ENCODE results near the gene PSMB7. TPM values are rescaled to one million over a fixed set of nuclear protein-coding genes. Genes with fewer than 3 reads are reported as not detected.

PSMB7 gene
- total RNA-seq, 4 donors from 2014 or later = 149 to 187 (median 165) TPM

- TF ChIP-seq POLR2A (IDR thresholded peaks at IDR 0.05) (no peak), CTCF (IDR thresholded peaks at IDR 0.05) (no peak)
- no peak overlapping the region for H3K4me3 ChIP-seq (ENCODE audit: low read depth, poor library complexity, severe bottlenecking)
- WGBS, 2 donors = 89 to 96% methylated on average over 3 of the region's 3 CpGs
- no peak for DNase-seq (ENCODE audit: low spot score in 2 of 2)
- intact Hi-C loops (cut with DNase I; ENCODE audit: low total_unique reads) = no loop called here
Observed at GRCh38 chr9:124386201-124386600, 29.0 kb downstream of the PSMB7 start.

- TF ChIP-seq CTCF (IDR thresholded peaks at IDR 0.05) (no peak), POLR2A (IDR thresholded peaks at IDR 0.05) (no peak)
- intact Hi-C loops (cut with DNase I; ENCODE audit: low total_unique reads) = no loop called here
- DNase-seq (ENCODE audit: low spot score in 2 of 2) = no peak
- WGBS, 2 donors = 80 to 90% methylated on average over 7 of the region's 7 CpGs
- no peak overlapping the region for H3K4me3 ChIP-seq (ENCODE audit: low read depth, poor library complexity, severe bottlenecking)
Observed at GRCh38 chr9:124385623-124386022, 29.6 kb downstream of the PSMB7 start.

GRCh38 chr9:124384846-124385245, 30.4 kb downstream of the PSMB7 start:
- intact Hi-C loops (cut with DNase I; ENCODE audit: low total_unique reads) = no loop called here
- TF ChIP-seq CTCF (IDR thresholded peaks at IDR 0.05) (no peak), POLR2A (IDR thresholded peaks at IDR 0.05) (no peak)
- DNase-seq (ENCODE audit: low spot score in 2 of 2) = no peak
- H3K4me3 ChIP-seq (ENCODE audit: low read depth, poor library complexity, severe bottlenecking) = no peak overlapping the region
- WGBS, 2 donors = 64 to 70% methylated on average over 5 of the region's 5 CpGs

- intact Hi-C loops (cut with DNase I; ENCODE audit: low total_unique reads) = no loop called here
- DNase-seq (ENCODE audit: low spot score in 2 of 2) = no peak
- no peak for TF ChIP-seq CTCF (IDR thresholded peaks at IDR 0.05)
- TF ChIP-seq POLR2A (IDR thresholded peaks at IDR 0.05) = no peak
- WGBS, 2 donors = 89 to 91% methylated on average over 7 of the region's 7 CpGs
- H3K4me3 ChIP-seq (ENCODE audit: low read depth, poor library complexity, severe bottlenecking) = no peak overlapping the region
Observed at GRCh38 chr9:124384210-124384609, 31.0 kb downstream of the PSMB7 start.

- DNase-seq (ENCODE audit: low spot score in 2 of 2) = no peak
- WGBS, 2 donors = 75 to 80% methylated on average over 4 of the region's 4 CpGs
- no peak overlapping the region for H3K4me3 ChIP-seq (ENCODE audit: low read depth, poor library complexity, severe bottlenecking)
- intact Hi-C loops (cut with DNase I; ENCODE audit: low total_unique reads) = no loop called here
- TF ChIP-seq CTCF (IDR thresholded peaks at IDR 0.05) (no peak), POLR2A (IDR thresholded peaks at IDR 0.05) (no peak)
Observed at GRCh38 chr9:124381170-124381945, 33.9 kb downstream of the PSMB7 start.

Measured in lower leg skin (tissue), 4 donors.